Upper lobe of left lung (tissue), 6 donors: ENCODE measurements around the gene LAMC1. TPM values are rescaled to one million over a fixed set of nuclear protein-coding genes. Genes with fewer than 3 reads are reported as not detected.
"Not testable (repeated sequence)": the region's sequence is repeated elsewhere in the genome, so short reads cannot be mapped to it uniquely, and the experiment has no call there.

Experiments used
- ATAC-seq, 2 donors: fragments of 200-7000 bp; cut with Tn5 transposase; one replicate each; pipeline ENCODE4 v1.9.1; 2022; ENCODE audit warnings: mild to moderate bottlenecking in 2 of 2, moderate library complexity in 2 of 2; ENCODE audit not compliant: low FRiP score in 2 of 2
- DNase-seq, 2 donors: peaks; one replicate each; pipeline ENCODE4 v3.0.0-alpha.2; 2019 to 2020
- H3K27ac ChIP-seq, 4 donors: fragments of 200-600 bp; sonication (generic); one replicate each; pipeline ENCODE4 v1.5.1; 2016 to 2019
- H3K27me3 ChIP-seq, 4 donors: fragments of 200-600 bp; sonication (generic); one replicate each; pipeline ENCODE4 v1.5.1; 2017 to 2019
- H3K36me3 ChIP-seq, 4 donors: fragments of 200-600 bp; sonication (generic); one replicate each; pipeline ENCODE4 v1.5.1; 2016 to 2019
- H3K4me1 ChIP-seq, 4 donors: fragments of 200-600 bp; sonication (generic); one replicate each; pipeline ENCODE4 v1.5.1; 2018 to 2019
- H3K4me3 ChIP-seq, 4 donors: fragments of 200-600 bp; sonication (generic); one replicate each; pipeline ENCODE4 v1.5.1; 2017 to 2019; ENCODE audit warnings: mild to moderate bottlenecking in 2 of 4, moderate library complexity in 1 of 4
- H3K9me3 ChIP-seq, 4 donors: fragments of 200-600 bp; sonication (generic); one replicate each; pipeline ENCODE4 v1.5.1; 2018 to 2019
- CTCF ChIP-seq, 6 experiments: fragments of 450-650 bp in 4 of 6; fragments of 200-600 bp in 2 of 6; sonication (generic) in 2 of 6; IDR thresholded peaks; one replicate each; pipeline ENCODE4 v1.5.1; 2016 to 2019; ENCODE audit warnings: antibody characterized with exemption in 6 of 6
- EP300 ChIP-seq, 4 donors: sonication (generic); formaldehyde crosslinking; IDR thresholded peaks; one replicate each; pipeline ENCODE4 v1.5.1; 2017; ENCODE audit warnings: antibody characterized with exemption in 4 of 4, control low read depth in 2 of 4
- POLR2A ChIP-seq, 4 donors: fragments of 450-650 bp; IDR thresholded peaks; one replicate each; pipeline ENCODE4 v1.5.1; 2016 to 2017; ENCODE audit warnings: antibody characterized with exemption in 4 of 4, mild to moderate bottlenecking in 2 of 4
- POLR2AphosphoS5 ChIP-seq, 2 donors: sonication (generic); formaldehyde crosslinking; IDR thresholded peaks; one replicate each; pipeline ENCODE4 v1.5.1; 2017; ENCODE audit warnings: antibody characterized with exemption in 2 of 2
- WGBS, 2 donors: methylation state at CpG; one replicate each; pipeline ENCODE4 v1.1.5; 2017 to 2018; 5-methylcytosine and 5-hydroxymethylcytosine counted together
- total RNA-seq, 6 donors: library from RNA; depleted of rRNA in 4 of 6; stranded (reverse); fragments of >200 nt in 4 of 6; gene quantifications; one replicate each; pipeline versions ENCODE4 v1.1.0 to v1.2.1, GENCODE V29; 2016 to 2021
- donor health status: DM: no; HTN: no; CAD: no; lungs with moderate emphysema.
- donor health status: DM: no; HTN: yes; CAD: no; lungs with severe emphysema.

Gene LAMC1
- total RNA-seq, 6 donors from 2014 or later = 92.0 to 232 (median 134) TPM

GRCh38 chr1:183069562-183070216 is 46.5 kb downstream of the LAMC1 start:
- H3K27me3 ChIP-seq = no peaks in the 10 kb centered on the region
- H3K4me1 ChIP-seq = peaks cover 25 to 47% (median 32%) of the 10 kb centered on the region in 4 donors
- peak overlapping the region in 1 of 4 donors; percentile 32 for H3K27ac ChIP-seq
- H3K9me3 ChIP-seq = no peaks in the 10 kb centered on the region
- H3K4me3 ChIP-seq = no peak overlapping the region
- TF ChIP-seq POLR2A (IDR thresholded peaks at IDR 0.05) (no peak), EP300 (IDR thresholded peaks at IDR 0.05) (no peak), POLR2AphosphoS5 (IDR thresholded peaks at IDR 0.05) (no peak), CTCF (IDR thresholded peaks at IDR 0.05) (no peak)
- DNase-seq (peak in 1 of 2 donors; percentile 45), ATAC-seq (peak; percentile 22 to 24)
- WGBS, 2 donors = 50 to 67% methylated on average over 3 to 4 of the region's 4 CpGs
- H3K36me3 ChIP-seq = no peaks in the 10 kb centered on the region

- peaks cover 25 to 47% (median 32%) of the 10 kb centered on the region in 4 donors for H3K4me1 ChIP-seq
- TF ChIP-seq POLR2A (IDR thresholded peaks at IDR 0.05) = no peak
- no peak for TF ChIP-seq EP300 (IDR thresholded peaks at IDR 0.05)
- ATAC-seq (peak in 1 of 2 donors; percentile 34), DNase-seq (no peak)
- H3K4me3 ChIP-seq = no peak overlapping the region
- 45 to 49% methylated on average over 3 of the region's 3 CpGs for WGBS, 2 donors
- H3K27me3 ChIP-seq = no peaks in the 10 kb centered on the region
- peak overlapping the region in 1 of 4 donors; percentile 32 for H3K27ac ChIP-seq
- H3K36me3 ChIP-seq = no peaks in the 10 kb centered on the region
- no peaks in the 10 kb centered on the region for H3K9me3 ChIP-seq
Observed at GRCh38 chr1:183070234-183070922, 47.2 kb downstream of the LAMC1 start.

GRCh38 chr1:183070923-183071618 is 47.9 kb downstream of the LAMC1 start:
- Histone ChIP-seq H3K27ac (no peak overlapping the region), H3K4me3 (no peak overlapping the region), H3K9me3 (no peaks in the 10 kb centered on the region), H3K27me3 (no peaks in the 10 kb centered on the region), H3K4me1 (peaks cover 27 to 51% (median 33%) of the 10 kb centered on the region in 4 donors), H3K36me3 (no peaks in the 10 kb centered on the region)
- TF ChIP-seq POLR2A (IDR thresholded peaks at IDR 0.05) = no peak
- TF ChIP-seq EP300 (IDR thresholded peaks at IDR 0.05) = no peak
- TF ChIP-seq CTCF (IDR thresholded peaks at IDR 0.05) = no peak
- no peak for TF ChIP-seq POLR2AphosphoS5 (IDR thresholded peaks at IDR 0.05)
- 35 to 39% methylated on average over 3 of the region's 3 CpGs for WGBS, 2 donors
- peak in 1 of 2 donors; percentile 50 for ATAC-seq
- DNase-seq = no peak

GRCh38 chr1:183072595-183072994 is 49.4 kb downstream of the LAMC1 start:
- H3K4me3 ChIP-seq, H3K27me3 ChIP-seq, H3K9me3 ChIP-seq, H3K27ac ChIP-seq, H3K36me3 ChIP-seq, ATAC-seq, DNase-seq: not testable (repeated sequence)
- 80 to 87% methylated on average over 5 to 7 of the region's 7 CpGs for WGBS, 2 donors
- H3K4me1 ChIP-seq = peaks cover 39 to 57% (median 40%) of the 10 kb centered on the region in 4 donors

GRCh38 chr1:183073320-183073719 is 50.1 kb downstream of the LAMC1 start:
- no peak for ATAC-seq
- no peak for TF ChIP-seq POLR2A (IDR thresholded peaks at IDR 0.05)
- H3K4me1 ChIP-seq = peaks cover 39 to 57% (median 40%) of the 10 kb centered on the region in 4 donors

GRCh38 chr1:183074215-183074614 is 51.0 kb downstream of the LAMC1 start:
- Histone ChIP-seq H3K27ac (no peak overlapping the region), H3K4me1 (peaks cover 40 to 61% (median 42%) of the 10 kb centered on the region in 4 donors), H3K36me3 (no peaks in the 10 kb centered on the region), H3K4me3 (no peak overlapping the region), H3K9me3 (no peaks in the 10 kb centered on the region), H3K27me3 (no peaks in the 10 kb centered on the region)
- 41 to 49% methylated on average over 2 of the region's 2 CpGs for WGBS, 2 donors
- ATAC-seq (no peak), DNase-seq (no peak)
- no peak for TF ChIP-seq POLR2AphosphoS5 (IDR thresholded peaks at IDR 0.05)
- no peak for TF ChIP-seq EP300 (IDR thresholded peaks at IDR 0.05)
- no peak for TF ChIP-seq CTCF (IDR thresholded peaks at IDR 0.05)
- no peak for TF ChIP-seq POLR2A (IDR thresholded peaks at IDR 0.05)

More at GRCh38 chr1:183073320-183073719, 50.1 kb downstream of the LAMC1 start:
- no peaks in the 10 kb centered on the region for H3K9me3 ChIP-seq
- H3K4me3 ChIP-seq = no peak overlapping the region
- H3K27ac ChIP-seq = no peak overlapping the region
- no peaks in the 10 kb centered on the region for H3K36me3 ChIP-seq
- H3K27me3 ChIP-seq = no peaks in the 10 kb centered on the region
- DNase-seq = peak in 1 of 2 donors; percentile 36
